Measurements from ENCODE around the gene CDK6. TPM values are rescaled to one million over a fixed set of nuclear protein-coding genes. Genes with fewer than 3 reads are reported as not detected.

CDK6 gene
- total and polyA plus RNA-seq, 10 of the 15 experiments (the other 5 are each of a cell fraction or from before 2014, with no cell fraction given) = 8.0 to 118 (median 45.8) TPM

GRCh38 chr7:92576296-92576695 is 260.1 kb downstream of the CDK6 start (continued):
- no peak for TF ChIP-seq ZBTB11 (CRISPR knock-in tag; IDR thresholded peaks at IDR 0.05)

- FAIRE-seq (no peak), ATAC-seq (no peak), DNase-seq (ENCODE audit: low read depth, low spot score) (no peak)
- ChIA-PET RAD21 (ENCODE audit: unreplicated experiment) (no interaction called here), SMC1A (ENCODE audit: uncharacterized antibody, unreplicated experiment) (no interaction called here), POLR2A (interaction anchor here (0.7 to 1.2 kb wide), 2 partner anchors 8 to 1556 kb away, joined by 3 to 6 read pairs; no protein-coding TSS in a partner anchor), CTCF (interaction anchor here (0.8 to 0.9 kb wide), 2 partner anchors 9 to 12 kb away, joined by 3 to 4 read pairs; no protein-coding TSS in a partner anchor)
- TF ChIP-seq MYB (IDR thresholded peaks at IDR 0.05; ENCODE audit: borderline replicate concordance, low read depth, low read length) (no peak), E4F1 (IDR thresholded peaks at IDR 0.05; ENCODE audit: borderline replicate concordance, partially characterized antibody) (no peak), MTA3 (IDR thresholded peaks at IDR 0.05; ENCODE audit: borderline replicate concordance, low read length) (no peak), RELA (IDR thresholded peaks at IDR 0.05; ENCODE audit: borderline replicate concordance, partially characterized antibody) (no peak), SUPT20H (IDR thresholded peaks at IDR 0.05; ENCODE audit: borderline replicate concordance, control insufficient read depth, low read depth, low read length) (no peak), CHD4 (IDR thresholded peaks at IDR 0.05) (no peak), ZNF687 (IDR thresholded peaks at IDR 0.05) (no peak), SIN3A (IDR thresholded peaks at IDR 0.05; ENCODE audit: low read depth, low read length) (no peak)
- no peak overlapping the region for H3K4me2 ChIP-seq (ENCODE audit: control insufficient read depth, insufficient read depth)
- BruUV-seq (replicated peaks) = no TSS peak
- peaks cover 8 to 31% of the 10 kb centered on the region in 2 experiments for H3K36me3 ChIP-seq (ENCODE audit: control insufficient read depth in 2 of 2, insufficient read depth in 2 of 2, low read length in 1 of 2)
- H3K79me2 ChIP-seq (ENCODE audit: control insufficient read depth, insufficient read depth, low read length) = no peaks in the 10 kb centered on the region
- in situ Hi-C loops (cut with MboI) (no loop called here), intact Hi-C loops (cut with micrococcal nuclease; ENCODE audit: unreplicated experiment) (no loop called here)
- H4K20me1 ChIP-seq (ENCODE audit: control insufficient read depth, insufficient read depth) = no peaks in the 10 kb centered on the region
- H3K9ac ChIP-seq (ENCODE audit: control insufficient read depth, insufficient read depth, low read length) = no peak overlapping the region
- H3K4me3 ChIP-seq = no peak overlapping the region
- no peaks in the 10 kb centered on the region for H3K4me1 ChIP-seq (ENCODE audit: control insufficient read depth, insufficient read depth, low read length)
- 81% methylated on average over 4 of the region's 4 CpGs for WGBS (ENCODE audit: insufficient coverage, insufficient replicate concordance, low lambda C conversion rate, missing lambda C conversion rate)
- H2AFZ ChIP-seq (ENCODE audit: control insufficient read depth, low read depth, low read length) = no peak overlapping the region
- H3K27me3 ChIP-seq (replicated peaks in 1 of 2; ENCODE audit: control insufficient read depth in 2 of 2, insufficient read depth in 2 of 2, low read length in 1 of 2) = no peaks in the 10 kb centered on the region
- H3K27ac ChIP-seq (ENCODE audit: control insufficient read depth, insufficient read depth) = no peak overlapping the region
- H3K9me3 ChIP-seq (replicated peaks; ENCODE audit: control insufficient read depth, insufficient read depth, low read length) = no peaks in the 10 kb centered on the region
Observed at GRCh38 chr7:92569137-92569536, 267.2 kb downstream of the CDK6 start.

All from GM12878 (cell line).